ENCODE data around the gene TPP2.

TPP2 gene

DNA sequence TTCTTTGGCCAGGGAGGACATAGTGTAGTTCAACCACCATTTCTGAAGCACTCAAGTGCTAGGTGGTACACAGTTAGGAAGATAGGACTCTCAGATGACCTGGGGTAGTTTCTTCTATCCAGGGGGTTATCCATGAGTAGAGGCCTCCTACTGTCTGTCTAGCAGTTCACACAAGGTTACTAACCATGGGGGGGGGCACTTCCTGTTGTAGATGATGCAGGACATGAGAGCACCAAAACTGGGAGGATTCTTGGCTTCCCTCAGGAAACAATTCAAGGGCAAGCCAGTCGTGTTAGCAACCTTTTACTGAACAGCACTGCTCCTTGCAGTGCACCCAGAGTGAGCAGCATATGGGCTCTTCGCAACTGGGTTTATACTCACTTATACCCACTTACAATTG, 8.9 kb upstream of the TPP2 start:
- Histone ChIP-seq H3K36me3 (no peaks in the 10 kb centered on the region), H3K27me3 (peaks cover 5% of the 10 kb centered on the region; the same call in 1 of the 2 replicates), H3K4me1 (no peaks in the 10 kb centered on the region; the same call in 1 of the 2 replicates), H3K4me3 (ENCODE audit: low read depth, low read length) (no peak overlapping the region), H3K9me3 (no peaks in the 10 kb centered on the region)
- no peak for DNase-seq
- TF ChIP-seq CTCF (IDR thresholded peaks at IDR 0.05; ENCODE audit: low read depth, low read length) = no peak

- no peak for TF ChIP-seq CTCF (IDR thresholded peaks at IDR 0.05; ENCODE audit: low read depth, low read length)
- no peaks in the 10 kb centered on the region; the same call in 1 of the 2 replicates for H3K27me3 ChIP-seq
- H3K4me3 ChIP-seq (ENCODE audit: low read depth, low read length) = no peak overlapping the region
- H3K36me3 ChIP-seq = no peaks in the 10 kb centered on the region
- H3K4me1 ChIP-seq = no peaks in the 10 kb centered on the region; the same call in 1 of the 2 replicates
- DNase-seq = no peak
- H3K9me3 ChIP-seq = no peaks in the 10 kb centered on the region
Measured at GRCh38 chr13:102589301-102589822, 7.4 kb upstream of the TPP2 start.

DNA sequence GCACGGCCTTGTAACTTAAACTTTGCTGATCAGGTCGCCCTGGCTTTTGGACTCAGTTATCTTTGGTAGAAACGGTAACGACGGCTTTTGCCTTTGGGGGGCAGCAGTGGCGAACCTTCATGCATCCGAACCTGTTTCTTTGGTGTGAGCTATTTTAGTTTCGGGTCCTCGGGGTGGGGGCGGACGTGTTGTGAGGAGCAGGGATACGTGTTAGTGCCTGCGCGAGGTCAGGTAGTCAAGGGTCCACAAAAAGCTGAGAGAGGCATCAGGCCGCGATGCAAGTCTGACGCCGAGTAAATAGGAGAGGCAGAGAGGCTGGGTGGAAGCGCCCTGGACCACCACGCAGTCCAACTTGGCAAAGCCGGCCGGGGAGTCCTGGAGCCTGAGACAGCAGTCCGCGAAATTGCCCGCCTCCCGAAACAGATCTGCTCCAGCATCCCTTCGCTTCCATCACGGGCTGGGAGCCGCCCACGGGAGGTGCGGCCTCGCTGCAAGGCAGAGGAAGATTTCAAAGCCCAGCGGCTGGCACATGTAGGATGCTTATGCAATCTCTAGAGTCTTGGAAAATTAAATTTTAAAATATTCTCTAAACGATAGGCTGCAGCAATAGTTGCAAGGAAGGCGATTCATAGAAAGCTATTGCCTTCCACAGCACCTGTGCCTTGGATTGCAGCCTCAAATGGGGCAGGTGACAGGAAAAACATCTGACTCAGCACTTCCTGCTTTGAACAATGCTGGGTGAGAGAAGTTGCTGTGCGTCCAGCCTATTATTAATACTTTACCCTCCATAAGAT, 4.6 kb upstream of the TPP2 start:
- Histone ChIP-seq H3K4me1 (no peaks in the 10 kb centered on the region; the same call in 1 of the 2 replicates), H3K27me3 (no peaks in the 10 kb centered on the region), H3K9me3 (no peaks in the 10 kb centered on the region), H3K4me3 (ENCODE audit: low read depth, low read length) (peak overlapping the region; percentile 72), H3K36me3 (no peaks in the 10 kb centered on the region)
- peak; percentile 84 for DNase-seq
- TF ChIP-seq CTCF (IDR thresholded peaks at IDR 0.05; ENCODE audit: low read depth, low read length) = peak; percentile 79

GRCh38 chr13:102593466-102593865, 3.3 kb upstream of the TPP2 start:
- no peak overlapping the region for H3K4me3 ChIP-seq (ENCODE audit: low read depth, low read length)
- H3K36me3 ChIP-seq = no peaks in the 10 kb centered on the region
- H3K4me1 ChIP-seq = no peaks in the 10 kb centered on the region; the same call in 1 of the 2 replicates
- no peak for TF ChIP-seq CTCF (IDR thresholded peaks at IDR 0.05; ENCODE audit: low read depth, low read length)
- no peaks in the 10 kb centered on the region for H3K27me3 ChIP-seq
- DNase-seq = no peak
- no peaks in the 10 kb centered on the region for H3K9me3 ChIP-seq

DNA sequence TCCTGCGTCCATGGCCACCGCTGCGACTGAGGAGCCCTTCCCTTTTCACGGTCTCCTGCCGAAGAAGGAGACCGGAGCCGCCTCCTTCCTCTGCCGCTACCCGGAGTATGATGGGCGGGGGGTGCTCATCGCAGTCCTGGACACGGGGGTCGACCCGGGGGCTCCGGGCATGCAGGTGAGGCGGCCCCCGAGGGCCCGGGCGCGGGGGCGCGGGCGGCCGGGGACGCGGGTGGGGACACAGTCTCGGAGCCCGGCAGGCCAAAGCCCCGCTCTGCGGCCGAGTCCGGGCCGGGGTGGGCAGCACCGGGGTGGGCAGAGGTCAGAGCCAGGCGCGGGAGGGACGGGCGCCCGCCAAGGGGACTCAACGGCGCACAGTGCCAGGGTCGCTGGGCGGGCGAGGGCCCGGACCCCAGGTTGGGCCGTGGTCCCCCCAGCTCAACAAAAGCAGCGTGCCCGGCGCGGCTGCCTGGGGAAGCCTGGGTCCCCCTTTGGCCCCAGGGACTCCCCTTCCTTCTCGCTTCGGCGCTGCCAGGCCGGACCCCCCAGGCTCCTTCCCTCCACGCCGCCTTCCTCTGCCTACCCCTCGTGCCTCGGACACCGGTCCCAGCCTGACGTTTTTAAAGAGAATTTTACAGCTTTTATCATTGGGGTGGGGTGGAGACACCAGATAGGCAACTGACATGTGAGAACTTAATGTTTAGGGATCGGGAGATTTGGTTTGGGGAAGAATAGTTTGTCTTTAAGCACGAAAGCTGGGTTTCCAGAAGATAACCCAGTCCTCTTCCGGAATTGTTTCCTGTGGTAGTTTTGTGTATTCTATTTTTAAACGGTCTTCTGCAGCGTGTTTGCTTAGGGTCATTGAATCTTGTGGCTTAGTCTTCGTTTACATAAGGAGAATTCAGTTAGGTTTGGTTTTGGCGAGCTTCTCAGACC, 509 bp downstream of the TPP2 start:
- no peaks in the 10 kb centered on the region for H3K9me3 ChIP-seq
- H3K36me3 ChIP-seq = peaks cover 5% of the 10 kb centered on the region
- TF ChIP-seq CTCF (IDR thresholded peaks at IDR 0.05; ENCODE audit: low read depth, low read length) = no peak
- no peaks in the 10 kb centered on the region for H3K27me3 ChIP-seq
- H3K4me3 ChIP-seq (ENCODE audit: low read depth, low read length) = peak overlapping the region; percentile 95
- DNase-seq = peak; percentile 24
- H3K4me1 ChIP-seq = no peaks in the 10 kb centered on the region; the same call in 1 of the 2 replicates
